Measurements from ENCODE around the gene TIMM10.

The TIMM10 gene

GRCh38 chr11:57508341-57509170 lies 22.0 kb downstream of the TIMM10 start:
- no peak overlapping the region for H3K27ac ChIP-seq
- DNase-seq (ENCODE audit: low read depth, low spot score) = no peak

- DNase-seq (ENCODE audit: low read depth, low spot score) = no peak
- no peak overlapping the region for H3K27ac ChIP-seq
Observed at GRCh38 chr11:57506522-57506921, 24.0 kb downstream of the TIMM10 start.

GRCh38 chr11:57504511-57504910 lies 26.0 kb downstream of the TIMM10 start:
- H3K27ac ChIP-seq = no peak overlapping the region
- DNase-seq (ENCODE audit: low read depth, low spot score) = no peak

GRCh38 chr11:57502870-57503269 lies 27.7 kb downstream of the TIMM10 start:
- DNase-seq (ENCODE audit: low read depth, low spot score) = no peak
- H3K27ac ChIP-seq = no peak overlapping the region

GRCh38 chr11:57502376-57502775 lies 28.2 kb downstream of the TIMM10 start:
- DNase-seq (ENCODE audit: low read depth, low spot score) = no peak
- no peak overlapping the region for H3K27ac ChIP-seq

- H3K27ac ChIP-seq = no peak overlapping the region
- no peak for DNase-seq (ENCODE audit: low read depth, low spot score)
Observed at GRCh38 chr11:57501953-57502352, 28.6 kb downstream of the TIMM10 start.

- H3K27ac ChIP-seq = no peak overlapping the region
- no peak for DNase-seq (ENCODE audit: low read depth, low spot score)
Observed at GRCh38 chr11:57500926-57501325, 29.6 kb downstream of the TIMM10 start.

- H3K27ac ChIP-seq = no peak overlapping the region
- no peak for DNase-seq (ENCODE audit: low read depth, low spot score)
Observed at GRCh38 chr11:57500515-57500914, 30.0 kb downstream of the TIMM10 start.

- no peak for DNase-seq (ENCODE audit: low read depth, low spot score)
Observed at GRCh38 chr11:57499983-57500461, 30.5 kb downstream of the TIMM10 start.

GRCh38 chr11:57499413-57499982 lies 31.1 kb downstream of the TIMM10 start:
- no peak for DNase-seq (ENCODE audit: low read depth, low spot score)
- H3K27ac ChIP-seq = no peak overlapping the region

More at GRCh38 chr11:57499983-57500461, 30.5 kb downstream of the TIMM10 start:
- no peak overlapping the region for H3K27ac ChIP-seq

- no peak overlapping the region for H3K27ac ChIP-seq
- no peak for DNase-seq (ENCODE audit: low read depth, low spot score)
Observed at GRCh38 chr11:57498540-57498939, 32.0 kb downstream of the TIMM10 start.

- no peak overlapping the region for H3K27ac ChIP-seq
- no peak for DNase-seq (ENCODE audit: low read depth, low spot score)
Observed at GRCh38 chr11:57497303-57498247, 33.0 kb downstream of the TIMM10 start.

GRCh38 chr11:57496109-57496820 lies 34.3 kb downstream of the TIMM10 start:
- H3K27ac ChIP-seq = no peak overlapping the region
- DNase-seq (ENCODE audit: low read depth, low spot score) = no peak

GRCh38 chr11:57493507-57494503 lies 36.7 kb downstream of the TIMM10 start:
- H3K27ac ChIP-seq = peak overlapping the region; percentile 23
- no peak for DNase-seq (ENCODE audit: low read depth, low spot score)

- DNase-seq (ENCODE audit: low read depth, low spot score) = no peak
- H3K27ac ChIP-seq = no peak overlapping the region
Observed at GRCh38 chr11:57491371-57492061, 39.0 kb downstream of the TIMM10 start.

- no peak for DNase-seq (ENCODE audit: low read depth, low spot score)
- no peak overlapping the region for H3K27ac ChIP-seq
Observed at GRCh38 chr11:57490456-57491248, 39.9 kb downstream of the TIMM10 start.

- no peak overlapping the region for H3K27ac ChIP-seq
- DNase-seq (ENCODE audit: low read depth, low spot score) = no peak
Observed at GRCh38 chr11:57487920-57488659, 42.5 kb downstream of the TIMM10 start.
